ENCODE results near the gene CYLC2.

CYLC2 gene, protein sequence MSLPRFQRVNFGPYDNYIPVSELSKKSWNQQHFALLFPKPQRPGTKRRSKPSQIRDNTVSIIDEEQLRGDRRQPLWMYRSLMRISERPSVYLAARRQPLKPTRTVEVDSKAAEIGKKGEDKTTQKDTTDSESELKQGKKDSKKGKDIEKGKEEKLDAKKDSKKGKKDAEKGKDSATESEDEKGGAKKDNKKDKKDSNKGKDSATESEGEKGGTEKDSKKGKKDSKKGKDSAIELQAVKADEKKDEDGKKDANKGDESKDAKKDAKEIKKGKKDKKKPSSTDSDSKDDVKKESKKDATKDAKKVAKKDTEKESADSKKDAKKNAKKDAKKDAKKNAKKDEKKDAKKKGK

GRCh38 chr9:102995033-102995432, at the start of gene CYLC2:
TSS of gene CYLC2 (plus strand) at chr9:102995333. CDS start at chr9:102995381, 48 bp downstream.
- in situ Hi-C loops (cut with MboI; ENCODE audit: low sequenced_read_pairs), result no loop called here

- in situ Hi-C loops (cut with MboI; ENCODE audit: low sequenced_read_pairs), result no loop called here
Observed at GRCh38 chr9:102950346-102950745, 44.8 kb upstream of the CYLC2 start.

DNA sequence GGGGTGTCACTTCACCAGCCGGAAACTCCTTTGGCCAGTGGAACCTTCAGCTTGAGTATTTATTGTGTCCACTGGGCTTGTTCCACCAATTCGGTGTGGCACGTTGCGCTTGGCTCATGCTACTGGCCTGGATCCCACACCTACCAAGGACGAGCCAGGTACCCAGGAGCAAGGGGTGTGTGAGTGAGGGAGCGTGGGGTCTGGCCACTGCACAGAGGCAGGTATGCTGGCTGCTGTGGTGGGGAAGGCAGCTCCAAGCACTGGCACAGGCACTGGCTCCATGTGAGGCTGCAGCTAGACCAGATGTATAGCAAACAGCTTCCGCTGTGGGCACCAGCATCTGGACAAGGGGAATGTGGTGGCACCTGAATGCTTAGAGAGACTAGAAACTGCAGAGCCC, 28.1 kb upstream of the CYLC2 start:
- in situ Hi-C loops (cut with MboI; ENCODE audit: low sequenced_read_pairs), result no loop called here

- in situ Hi-C loops (cut with MboI; ENCODE audit: low sequenced_read_pairs), result no loop called here
Observed at GRCh38 chr9:102967979-102968378, 27.2 kb upstream of the CYLC2 start.

DNA sequence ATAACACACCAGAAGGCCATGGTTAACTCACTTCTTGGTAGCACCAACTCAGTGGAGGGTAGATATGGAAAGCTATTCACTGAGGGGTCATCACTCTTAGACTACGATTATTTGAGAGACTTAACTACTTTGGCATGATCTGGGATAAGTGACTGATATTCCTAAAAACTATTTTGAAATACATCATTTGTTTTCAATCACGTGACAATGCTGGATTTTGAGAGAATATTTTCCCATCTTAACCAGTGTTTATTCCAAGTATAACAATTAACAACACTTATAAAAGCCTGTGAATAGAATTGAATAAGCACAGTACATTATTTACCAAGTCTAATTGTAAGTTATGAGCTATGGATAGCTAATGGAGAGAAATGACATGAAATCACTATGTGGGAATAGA, 22.4 kb upstream of the CYLC2 start:
- in situ Hi-C loops (cut with MboI; ENCODE audit: low sequenced_read_pairs), result no loop called here

DNA sequence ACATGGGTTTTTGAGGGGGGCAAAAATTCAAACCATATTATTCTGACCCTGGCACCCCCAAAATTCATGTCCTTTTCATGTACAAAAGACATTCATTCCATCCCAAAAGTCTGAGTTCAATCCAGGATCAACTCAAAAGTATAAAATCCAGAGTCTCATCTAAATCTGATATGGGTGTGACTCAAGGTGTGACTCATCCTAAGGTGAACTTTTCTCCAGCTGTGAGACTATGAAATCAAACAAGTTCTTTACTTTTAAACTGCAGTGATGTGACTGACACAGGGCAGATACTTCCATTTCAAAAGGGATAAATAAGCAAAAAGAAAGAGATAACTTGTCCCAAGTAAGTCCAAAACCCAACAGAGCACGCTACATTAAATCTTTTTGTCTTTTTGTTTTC, 20.6 kb upstream of the CYLC2 start:
- in situ Hi-C loops (cut with MboI; ENCODE audit: low sequenced_read_pairs), result no loop called here

- in situ Hi-C loops (cut with MboI; ENCODE audit: low sequenced_read_pairs), result no loop called here
Observed at GRCh38 chr9:102975251-102975650, 19.9 kb upstream of the CYLC2 start.

- in situ Hi-C loops (cut with MboI; ENCODE audit: low sequenced_read_pairs), result no loop called here
Observed at GRCh38 chr9:102985162-102985895, 9.8 kb upstream of the CYLC2 start.

- in situ Hi-C loops (cut with MboI; ENCODE audit: low sequenced_read_pairs), result no loop called here
Observed at GRCh38 chr9:102986425-102986824, 8.7 kb upstream of the CYLC2 start.

- in situ Hi-C loops (cut with MboI; ENCODE audit: low sequenced_read_pairs), result no loop called here
Observed at GRCh38 chr9:103003689-103004088, 8.6 kb downstream of the CYLC2 start.

- in situ Hi-C loops (cut with MboI; ENCODE audit: low sequenced_read_pairs), result no loop called here
Observed at GRCh38 chr9:103014242-103014641, 19.1 kb downstream of the CYLC2 start.

- in situ Hi-C loops (cut with MboI; ENCODE audit: low sequenced_read_pairs), result no loop called here
Observed at GRCh38 chr9:103025796-103026195, 30.7 kb downstream of the CYLC2 start.

GRCh38 chr9:103037508-103038477, 42.7 kb downstream of the CYLC2 start:
- in situ Hi-C loops (cut with MboI; ENCODE audit: low sequenced_read_pairs), result no loop called here

DNA sequence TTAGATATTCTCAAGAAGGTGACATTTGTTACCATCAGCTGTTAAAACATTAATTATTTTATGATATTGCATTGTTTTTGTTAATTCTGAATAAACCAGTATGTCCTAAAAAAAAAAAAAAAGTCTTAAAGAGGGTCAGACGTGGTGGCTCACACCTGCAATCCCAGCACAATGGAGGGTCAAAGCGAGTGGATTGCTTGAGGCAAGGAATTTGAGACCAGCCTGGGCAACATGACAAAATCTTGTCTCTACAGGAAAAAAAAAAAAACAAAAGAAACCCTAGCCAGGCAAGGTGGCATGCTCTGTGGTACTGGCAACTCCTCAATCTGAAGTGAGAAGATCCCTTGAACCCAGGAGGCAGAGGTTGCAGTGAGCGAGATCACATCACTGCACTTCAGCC, 46.8 kb downstream of the CYLC2 start:
- in situ Hi-C loops (cut with MboI; ENCODE audit: low sequenced_read_pairs), result no loop called here
